ENCODE measurements around the gene SELENOF.
A peak's percentile ranks its signal among the peaks of the same experiment; 100 is the strongest.

SELENOF gene

DNA sequence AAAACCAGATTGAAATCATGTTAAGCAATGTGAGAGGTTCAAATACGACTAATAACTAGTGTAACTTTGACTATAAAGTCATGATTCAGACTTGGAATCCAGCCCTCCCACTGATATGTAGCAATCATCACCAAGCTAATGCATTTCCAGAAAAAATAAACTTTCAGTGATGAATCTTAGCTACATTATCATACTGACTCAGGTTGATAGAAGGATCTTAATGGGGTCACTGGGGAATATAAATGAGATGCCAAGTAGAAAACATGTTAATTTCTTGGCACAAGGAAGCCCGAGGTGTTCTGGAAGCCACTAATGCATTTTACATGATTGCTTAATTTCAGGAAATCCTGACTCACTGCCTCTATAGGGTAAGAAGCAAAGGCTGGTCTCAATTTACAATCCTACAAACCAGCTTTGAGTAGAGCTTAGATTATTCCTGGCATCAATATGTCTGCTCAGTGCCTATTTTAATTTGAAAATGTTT lies 67.7 kb downstream of the SELENOF start:
- DNase-seq (ENCODE audit: low read depth) = peak; percentile 66
- TF ChIP-seq, protein P1, sequence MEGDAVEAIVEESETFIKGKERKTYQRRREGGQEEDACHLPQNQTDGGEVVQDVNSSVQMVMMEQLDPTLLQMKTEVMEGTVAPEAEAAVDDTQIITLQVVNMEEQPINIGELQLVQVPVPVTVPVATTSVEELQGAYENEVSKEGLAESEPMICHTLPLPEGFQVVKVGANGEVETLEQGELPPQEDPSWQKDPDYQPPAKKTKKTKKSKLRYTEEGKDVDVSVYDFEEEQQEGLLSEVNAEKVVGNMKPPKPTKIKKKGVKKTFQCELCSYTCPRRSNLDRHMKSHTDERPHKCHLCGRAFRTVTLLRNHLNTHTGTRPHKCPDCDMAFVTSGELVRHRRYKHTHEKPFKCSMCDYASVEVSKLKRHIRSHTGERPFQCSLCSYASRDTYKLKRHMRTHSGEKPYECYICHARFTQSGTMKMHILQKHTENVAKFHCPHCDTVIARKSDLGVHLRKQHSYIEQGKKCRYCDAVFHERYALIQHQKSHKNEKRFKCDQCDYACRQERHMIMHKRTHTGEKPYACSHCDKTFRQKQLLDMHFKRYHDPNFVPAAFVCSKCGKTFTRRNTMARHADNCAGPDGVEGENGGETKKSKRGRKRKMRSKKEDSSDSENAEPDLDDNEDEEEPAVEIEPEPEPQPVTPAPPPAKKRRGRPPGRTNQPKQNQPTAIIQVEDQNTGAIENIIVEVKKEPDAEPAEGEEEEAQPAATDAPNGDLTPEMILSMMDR (IDR thresholded peaks at IDR 0.05; ENCODE audit: low read depth, low read length) = no peak
- TF ChIP-seq POLR2A (IDR thresholded peaks at IDR 0.05; ENCODE audit: extremely low read depth, insufficient read length) (no peak), MYC (IDR thresholded peaks at IDR 0.05; ENCODE audit: low read depth, low read length) (no peak)
- TF ChIP-seq, protein P2, sequence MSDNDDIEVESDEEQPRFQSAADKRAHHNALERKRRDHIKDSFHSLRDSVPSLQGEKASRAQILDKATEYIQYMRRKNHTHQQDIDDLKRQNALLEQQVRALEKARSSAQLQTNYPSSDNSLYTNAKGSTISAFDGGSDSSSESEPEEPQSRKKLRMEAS (IDR thresholded peaks at IDR 0.05; ENCODE audit: low read depth, low read length) = no peak
- H3K4me3 ChIP-seq (ENCODE audit: low read depth, low read length) = no peak overlapping the region

DNA sequence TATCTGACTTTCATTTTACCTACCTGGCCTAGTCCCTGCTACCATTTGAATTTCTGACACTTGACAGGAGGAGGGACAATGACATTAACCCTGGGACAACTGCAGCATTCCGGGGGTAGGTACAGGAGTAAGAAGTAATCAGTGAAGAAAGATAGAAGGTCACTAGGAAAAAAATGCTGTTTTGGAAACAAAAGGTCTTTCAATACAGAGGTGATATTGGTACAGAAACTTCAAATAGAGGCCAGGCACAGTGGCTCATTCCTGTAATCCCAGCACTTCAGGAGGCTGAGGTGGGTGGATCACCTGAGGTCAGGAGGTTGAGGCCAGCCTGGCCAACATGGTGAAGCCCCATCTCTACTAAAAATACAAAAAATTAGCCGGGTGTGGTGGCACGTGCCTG lies 68.4 kb downstream of the SELENOF start:
- TF ChIP-seq, protein P1 (IDR thresholded peaks at IDR 0.05; ENCODE audit: low read depth, low read length) = no peak
- no peak for TF ChIP-seq MYC (IDR thresholded peaks at IDR 0.05; ENCODE audit: low read depth, low read length)
- no peak for TF ChIP-seq POLR2A (IDR thresholded peaks at IDR 0.05; ENCODE audit: extremely low read depth, insufficient read length)
- TF ChIP-seq, protein P2 (IDR thresholded peaks at IDR 0.05; ENCODE audit: low read depth, low read length) = no peak
- no peak for DNase-seq (ENCODE audit: low read depth)
- H3K4me3 ChIP-seq (ENCODE audit: low read depth, low read length) = no peak overlapping the region

DNA sequence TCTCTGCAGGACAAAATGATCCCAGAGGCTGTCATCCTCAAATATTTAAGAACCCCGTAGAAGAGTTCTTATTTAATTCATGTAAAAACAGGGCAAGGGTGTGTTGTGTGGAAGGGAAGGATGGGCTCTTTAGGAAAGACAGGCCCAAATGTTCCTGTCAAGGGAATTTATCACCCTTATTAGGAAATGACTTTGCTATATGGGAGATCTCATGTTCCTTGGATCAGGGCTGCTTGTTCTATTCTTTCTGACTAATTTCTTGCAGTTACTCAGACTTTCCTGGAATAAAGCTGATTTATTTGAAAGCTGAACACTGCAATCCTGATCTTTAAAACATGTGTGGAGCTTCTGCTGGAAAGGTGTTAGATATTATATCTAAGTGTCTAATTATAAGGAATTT lies 72.8 kb downstream of the SELENOF start:
- no peak for DNase-seq (ENCODE audit: low read depth)

DNA sequence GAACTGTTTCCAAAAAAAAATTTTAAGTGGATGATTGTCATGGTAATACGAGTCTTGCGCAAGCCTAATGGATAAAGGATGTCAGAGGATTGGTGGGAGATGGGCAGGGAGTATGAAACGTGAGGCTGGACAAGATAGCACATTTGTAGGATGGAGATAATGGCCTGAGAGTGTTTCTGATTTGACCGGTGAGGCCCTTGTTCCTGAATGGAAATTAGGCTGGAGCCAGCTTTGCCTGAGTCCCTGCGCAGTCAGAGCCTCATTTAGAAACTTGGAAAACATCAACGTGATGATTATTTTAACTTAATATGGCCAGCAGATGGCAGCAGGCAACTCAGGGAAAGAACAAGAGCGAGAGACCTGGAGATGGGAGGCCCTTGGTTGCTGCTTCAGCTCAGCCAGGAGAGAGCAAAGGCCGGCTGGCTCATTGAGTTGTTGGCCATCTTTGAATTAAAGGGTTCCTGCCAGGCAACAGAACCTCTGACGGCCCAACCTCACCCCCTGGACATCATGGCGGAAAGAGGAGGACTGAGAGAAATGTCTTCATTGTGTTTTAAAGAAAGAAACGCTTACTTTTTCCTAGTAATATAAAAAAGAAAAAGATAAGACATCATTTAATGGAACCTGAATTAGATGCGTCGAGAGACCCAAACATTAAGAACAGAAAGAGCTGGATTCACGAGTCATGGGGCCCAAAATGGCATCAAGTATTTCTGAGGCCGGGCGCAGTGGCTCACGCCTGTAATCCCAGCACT lies 80.3 kb downstream of the SELENOF start:
- DNase-seq (ENCODE audit: low read depth) = peak; percentile 82
- TF ChIP-seq, protein P1 (IDR thresholded peaks at IDR 0.05; ENCODE audit: low read depth, low read length) = peak; percentile 35
- 0 out of 2 replicates have a peak, but pooled peaks have one; percentile 6 for TF ChIP-seq MYC (IDR thresholded peaks at IDR 0.05; ENCODE audit: low read depth, low read length)
- no peak for TF ChIP-seq POLR2A (IDR thresholded peaks at IDR 0.05; ENCODE audit: extremely low read depth, insufficient read length)
- TF ChIP-seq, protein P2 (IDR thresholded peaks at IDR 0.05; ENCODE audit: low read depth, low read length) = 0 out of 2 replicates have a peak, but pooled peaks have one; percentile 27
- no peak overlapping the region for H3K4me3 ChIP-seq (ENCODE audit: low read depth, low read length)

More for the DNA sequence above, 72.8 kb downstream of the SELENOF start:
- no peak for TF ChIP-seq MYC (IDR thresholded peaks at IDR 0.05; ENCODE audit: low read depth, low read length)
- TF ChIP-seq POLR2A (IDR thresholded peaks at IDR 0.05; ENCODE audit: extremely low read depth, insufficient read length) = no peak
- TF ChIP-seq, protein P1 (IDR thresholded peaks at IDR 0.05; ENCODE audit: low read depth, low read length) = no peak
- TF ChIP-seq, protein P2 (IDR thresholded peaks at IDR 0.05; ENCODE audit: low read depth, low read length) = no peak
- no peak overlapping the region for H3K4me3 ChIP-seq (ENCODE audit: low read depth, low read length)

DNA sequence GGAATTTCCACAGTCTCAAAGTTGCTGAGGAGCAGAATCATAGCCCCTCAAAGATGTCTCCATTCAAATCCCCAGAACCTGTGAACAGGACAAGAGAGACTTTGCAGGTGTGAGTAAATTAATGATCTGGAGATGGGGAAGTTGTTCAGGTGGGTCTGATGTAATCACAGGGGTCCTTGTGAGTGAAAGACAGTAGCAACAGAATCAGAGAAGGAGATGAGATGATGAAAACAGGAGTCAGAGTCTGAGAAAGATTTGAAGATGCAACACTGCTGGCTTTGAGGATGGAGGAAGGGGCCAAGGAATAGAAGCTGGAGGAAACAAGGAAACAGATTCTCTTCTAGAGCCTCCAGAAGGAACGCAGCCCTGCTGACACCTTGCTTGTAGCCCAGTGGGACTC lies 81.5 kb downstream of the SELENOF start:
- TF ChIP-seq MYC (IDR thresholded peaks at IDR 0.05; ENCODE audit: low read depth, low read length) (no peak), POLR2A (IDR thresholded peaks at IDR 0.05; ENCODE audit: extremely low read depth, insufficient read length) (no peak)
- TF ChIP-seq, protein P2 (IDR thresholded peaks at IDR 0.05; ENCODE audit: low read depth, low read length) = no peak
- TF ChIP-seq, protein P1 (IDR thresholded peaks at IDR 0.05; ENCODE audit: low read depth, low read length) = no peak
- DNase-seq (ENCODE audit: low read depth) = no peak
- no peak overlapping the region for H3K4me3 ChIP-seq (ENCODE audit: low read depth, low read length)
